ENCODE results near the gene CDCA3. TPM values are rescaled to one million over a fixed set of nuclear protein-coding genes. Genes with fewer than 3 reads are reported as not detected.
A peak's percentile ranks its signal among the peaks of the same experiment; 100 is the strongest.

The CDCA3 gene
- total and polyA plus RNA-seq, 2 of the 13 experiments (the other 11 are each of a cell fraction or from before 2014, with no cell fraction given): 32.7 to 56.5 TPM

- 0 out of 2 replicates have a peak, but pooled peaks have one; percentile 25 for TF ChIP-seq DMTF1 (CRISPR knock-in tag; IDR thresholded peaks at IDR 0.05)
- TF ChIP-seq MAZ (IDR thresholded peaks at IDR 0.05; ENCODE audit: borderline replicate concordance, low read depth, low read length): no peak
- TF ChIP-seq MAZ (CRISPR knock-in tag; IDR thresholded peaks at IDR 0.05; ENCODE audit: low read depth): no peak
- no peak for TF ChIP-seq SP1 (IDR thresholded peaks at IDR 0.05)
- peak; percentile 49 for TF ChIP-seq SP1 (CRISPR knock-in tag; IDR thresholded peaks at IDR 0.05)
- no peak for TF ChIP-seq TMF1 (CRISPR knock-in tag; IDR thresholded peaks at IDR 0.05; ENCODE audit: low read depth)
- peak; percentile 82 for TF ChIP-seq E2F1 (CRISPR knock-in tag; IDR thresholded peaks at IDR 0.05)
- 0 out of 2 replicates have a peak, but pooled peaks have one; percentile 43 for TF ChIP-seq ZKSCAN5 (CRISPR knock-in tag; IDR thresholded peaks at IDR 0.05)
- no peak; the same call in 1 of the 2 replicates for TF ChIP-seq RFXAP (CRISPR knock-in tag; IDR thresholded peaks at IDR 0.05; ENCODE audit: borderline replicate concordance)
- TF ChIP-seq NFE2L2 (IDR thresholded peaks at IDR 0.05; ENCODE audit: low read length): 0 out of 2 replicates have a peak, but pooled peaks have one; percentile 8
- no peak for TF ChIP-seq RAD51 (IDR thresholded peaks at IDR 0.05; ENCODE audit: borderline replicate concordance)
- peak; percentile 95; the same call in 2 of the 3 replicates for TF ChIP-seq MXI1 (IDR thresholded peaks at IDR 0.05; ENCODE audit: borderline replicate concordance, low read depth, low read length)
- peak; percentile 42 for TF ChIP-seq KDM2A (CRISPR knock-in tag; IDR thresholded peaks at IDR 0.05; ENCODE audit: borderline replicate concordance, low read depth)
- peak; percentile 32; the same call in 1 of the 2 replicates for TF ChIP-seq MXD4 (CRISPR knock-in tag; IDR thresholded peaks at IDR 0.05)
- TF ChIP-seq CREB3 (CRISPR knock-in tag; IDR thresholded peaks at IDR 0.05): no peak
- no peak for TF ChIP-seq MXD3 (CRISPR knock-in tag; IDR thresholded peaks at IDR 0.05)
- TF ChIP-seq ZHX2 (IDR thresholded peaks at IDR 0.05; ENCODE audit: low read depth): no peak
- no peak for TF ChIP-seq ZHX2 (CRISPR knock-in tag; IDR thresholded peaks at IDR 0.05; ENCODE audit: borderline replicate concordance)
- TF ChIP-seq ZNF34 (CRISPR knock-in tag; IDR thresholded peaks at IDR 0.05; ENCODE audit: borderline replicate concordance): 0 out of 2 replicates have a peak, but pooled peaks have one; percentile 33
Observed at GRCh38 chr12:6851153-6851920, at the start of gene CDCA3 (continued).

Measured in HepG2 (cell line).